ENCODE measurements around the gene RNASE8. TPM values are rescaled to one million over a fixed set of nuclear protein-coding genes. Genes with fewer than 3 reads are reported as not detected.

RNASE8 gene
- total and polyA plus RNA-seq, 8 donors: not detected

GRCh38 chr14:21069388-21070082 lies 11.9 kb downstream of the RNASE8 start:
- intact Hi-C loops (cut with DNase I; ENCODE audit: low total_unique reads): loop anchor here (5.0 kb wide), 1 partner anchor 38 kb away; no protein-coding TSS in a partner anchor
- peak overlapping the region; percentile 77 to 90 (median 80) for H3K4me3 ChIP-seq
- DNase-seq: peak in 1 of 2 donors; percentile 87

GRCh38 chr14:21070083-21070609 lies 12.5 kb downstream of the RNASE8 start, which contains the start of gene ARHGEF40:
Gene ARHGEF40 (plus strand): TSS chr14:21070304. CDS start chr14:21070397, 93 bp downstream.
- Histone ChIP-seq H3K4me3 (peak within 1 kb of the TSS; percentile 77 to 90 (median 80)), H3K36me3 (peaks cover 4 to 26% (median 18%) of the 10 kb centered on the region in 4 donors), H3K4me1 (peaks cover 37 to 53% (median 47%) of the 10 kb centered on the region in 4 donors), H3K27me3 (peaks cover 0 to 19% (median 6%) of the 10 kb centered on the region in 3 donors), H3K9me3 (no peaks in the 10 kb centered on the region), H3K27ac (peak within 1 kb of the TSS; percentile 86 to 94 (median 91))
- peak; percentile 74 to 86 for DNase-seq
- TF ChIP-seq EP300 (IDR thresholded peaks at IDR 0.05): no peak
- TF ChIP-seq POLR2A (IDR thresholded peaks at IDR 0.05): no peak
- peak in 1 of 3 donors; percentile 24 for TF ChIP-seq POLR2AphosphoS5 (IDR thresholded peaks at IDR 0.05)
- no peak for TF ChIP-seq CTCF (IDR thresholded peaks at IDR 0.05)
- intact Hi-C loops (cut with DNase I; ENCODE audit: low total_unique reads): no loop called here
- WGBS, 5 donors: 0 to 1% (median 0%) methylated on average over 20 to 63 of the region's 63 CpGs

More at GRCh38 chr14:21069388-21070082, 11.9 kb downstream of the RNASE8 start:
- no peaks in the 10 kb centered on the region for H3K9me3 ChIP-seq
- H3K4me1 ChIP-seq: peaks cover 37 to 53% (median 47%) of the 10 kb centered on the region in 4 donors
- 1% methylated on average over 28 to 40 of the region's 40 CpGs for WGBS, 5 donors
- H3K36me3 ChIP-seq: peaks cover 0 to 20% (median 12%) of the 10 kb centered on the region in 4 donors
- no peak for TF ChIP-seq EP300 (IDR thresholded peaks at IDR 0.05)
- TF ChIP-seq CTCF (IDR thresholded peaks at IDR 0.05): no peak
- no peak for TF ChIP-seq POLR2AphosphoS5 (IDR thresholded peaks at IDR 0.05)
- TF ChIP-seq POLR2A (IDR thresholded peaks at IDR 0.05): no peak
- peak overlapping the region; percentile 86 to 94 (median 91) for H3K27ac ChIP-seq
- H3K27me3 ChIP-seq: peaks cover 0 to 19% (median 6%) of the 10 kb centered on the region in 3 donors

GRCh38 chr14:21070610-21071224 lies 13.1 kb downstream of the RNASE8 start:
- Histone ChIP-seq H3K36me3 (peaks cover 10 to 32% (median 24%) of the 10 kb centered on the region in 4 donors), H3K4me3 (peak overlapping the region; percentile 77 to 90 (median 80)), H3K9me3 (no peaks in the 10 kb centered on the region), H3K27ac (peak overlapping the region; percentile 86 to 94 (median 91)), H3K4me1 (peaks cover 37 to 53% (median 47%) of the 10 kb centered on the region in 4 donors), H3K27me3 (peaks cover 0 to 19% (median 6%) of the 10 kb centered on the region in 3 donors)
- DNase-seq: peak in 1 of 2 donors; percentile 78
- TF ChIP-seq POLR2AphosphoS5 (IDR thresholded peaks at IDR 0.05): no peak
- no peak for TF ChIP-seq POLR2A (IDR thresholded peaks at IDR 0.05)
- no peak for TF ChIP-seq CTCF (IDR thresholded peaks at IDR 0.05)
- no peak for TF ChIP-seq EP300 (IDR thresholded peaks at IDR 0.05)
- 0 to 1% (median 0%) methylated on average over 17 to 23 of the region's 23 CpGs for WGBS, 5 donors
- intact Hi-C loops (cut with DNase I; ENCODE audit: low total_unique reads): no loop called here

Data from stomach (tissue), 9 donors.